Neuronal stem cell (in vitro differentiated cells): Measurements from ENCODE around the gene NRG3.

Source experiments
- DNase-seq: peaks from one replicate; pipeline ENCODE4 v3.0.0-alpha.2; 2013; ENCODE audit warnings: low spot score
- H2AFZ ChIP-seq: one replicate; pipeline ENCODE4 v1.6.1; 2013; ENCODE audit warnings: mild to moderate bottlenecking, low read length, inconsistent platforms
- H2AK5ac ChIP-seq: 2 replicates; pipeline ENCODE4 v1.6.1; 2013; ENCODE audit warnings: low read depth, mild to moderate bottlenecking, inconsistent platforms, low read length, moderate library complexity, mixed read lengths
- H2BK120ac ChIP-seq: 2 replicates; pipeline ENCODE4 v1.6.1; 2013; ENCODE audit warnings: low read depth, mild to moderate bottlenecking, inconsistent platforms, low read length, moderate library complexity, mixed read lengths
- H2BK12ac ChIP-seq: one replicate; pipeline ENCODE4 v1.6.1; 2013; ENCODE audit warnings: low read length, inconsistent platforms
- H2BK15ac ChIP-seq: 2 replicates; pipeline ENCODE4 v1.6.1; 2013; ENCODE audit warnings: mild to moderate bottlenecking, low read length, inconsistent platforms, mixed read lengths
- H2BK5ac ChIP-seq: one replicate; pipeline ENCODE4 v1.6.1; 2013; ENCODE audit warnings: inconsistent platforms, mild to moderate bottlenecking, low read length, moderate library complexity
- H3K14ac ChIP-seq: one replicate; pipeline ENCODE4 v1.6.1; 2013; ENCODE audit warnings: low read length, inconsistent platforms
- H3K18ac ChIP-seq: 2 replicates; pipeline ENCODE4 v1.6.1; 2013; ENCODE audit warnings: low read length, inconsistent platforms
- H3K23ac ChIP-seq: 2 replicates; pipeline ENCODE4 v1.6.1; 2013; ENCODE audit warnings: low read depth, mild to moderate bottlenecking, mixed read lengths, low read length, inconsistent platforms; ENCODE audit not compliant: poor library complexity
- H3K27ac ChIP-seq: replicated peaks from 3 replicates; pipeline ENCODE4 v1.5.1; 2013; ENCODE audit warnings: low read length, inconsistent platforms
- H3K27me3 ChIP-seq, 3 experiments: 2 replicates each; pipeline ENCODE4 v1.6.1; 2013; ENCODE audit warnings: low read length in 3 of 3, mild to moderate bottlenecking in 2 of 3, inconsistent platforms in 1 of 3, low read depth in 1 of 3, mixed read lengths in 1 of 3, moderate library complexity in 1 of 3; ENCODE audit not compliant: control insufficient read depth in 3 of 3, insufficient read depth in 3 of 3
- H3K36me3 ChIP-seq, 2 donors: replicated peaks in 1 of 2; 2 replicates each; pipeline ENCODE4 v1.6.1; 2013; ENCODE audit warnings: low read length in 2 of 2; ENCODE audit not compliant: control insufficient read depth in 2 of 2, insufficient read depth in 2 of 2
- H3K4ac ChIP-seq: 2 replicates; pipeline ENCODE4 v1.6.1; 2013; ENCODE audit warnings: inconsistent platforms, mild to moderate bottlenecking, low read length, moderate library complexity
- H3K4me1 ChIP-seq, 2 donors: 1 replicate in 1 of 2; 2 replicates in 1 of 2; pipeline ENCODE4 v1.6.1; 2013; ENCODE audit warnings: low read length in 2 of 2, low read depth in 1 of 2; ENCODE audit not compliant: control insufficient read depth in 2 of 2, insufficient read depth in 1 of 2
- H3K4me2 ChIP-seq: one replicate; pipeline ENCODE4 v1.6.1; 2013; ENCODE audit warnings: mild to moderate bottlenecking, low read length, inconsistent platforms; ENCODE audit not compliant: insufficient read depth, poor library complexity, severe bottlenecking
- H3K4me3 ChIP-seq, 2 donors: 2 replicates each; pipeline ENCODE4 v1.5.1; 2013; ENCODE audit warnings: low read length in 2 of 2, mild to moderate bottlenecking in 2 of 2, inconsistent platforms in 1 of 2, moderate library complexity in 1 of 2
- H3K79me1 ChIP-seq: one replicate; pipeline ENCODE4 v1.6.1; 2013; ENCODE audit warnings: low read depth, mild to moderate bottlenecking, inconsistent platforms, low read length, moderate library complexity
- H3K9ac ChIP-seq: one replicate; pipeline ENCODE4 v1.6.1; 2013; ENCODE audit warnings: mild to moderate bottlenecking, low read depth, low read length, inconsistent platforms; ENCODE audit not compliant: poor library complexity
- H3K9me3 ChIP-seq, 2 donors: replicated peaks in 1 of 2; 2 replicates each; pipeline versions ENCODE3 to v1.6.1; 2013; ENCODE audit warnings: low read length in 2 of 2, mild to moderate bottlenecking in 2 of 2, inconsistent platforms in 1 of 2, low read depth in 1 of 2, mixed read lengths in 1 of 2, moderate library complexity in 1 of 2; ENCODE audit not compliant: control insufficient read depth in 2 of 2, insufficient read depth in 1 of 2
- H4K8ac ChIP-seq: one replicate; pipeline ENCODE4 v1.6.1; 2013; ENCODE audit warnings: low read depth, mild to moderate bottlenecking, inconsistent platforms, low read length, moderate library complexity
- H4K91ac ChIP-seq: one replicate; pipeline ENCODE4 v1.6.1; 2013; ENCODE audit warnings: low read length, low read depth, mild to moderate bottlenecking, inconsistent platforms; ENCODE audit not compliant: poor library complexity
- WGBS, 2 donors: extraction: QIAGEN DNeasy Blood & Tissue Kit; methylation state at CpG; one replicate each; pipeline ENCODE4 v1.1.7; 2013; ENCODE audit warnings: missing lambda C conversion rate in 2 of 2, mixed read lengths in 1 of 2; ENCODE audit not compliant: insufficient read length in 2 of 2, insufficient replicate concordance in 1 of 2; ENCODE audit errors: extremely low coverage in 2 of 2; 5-methylcytosine and 5-hydroxymethylcytosine counted together

Gene NRG3

GRCh38 chr10:81843042-81843441 is 32.0 kb upstream of the NRG3 start:
- H2BK15ac ChIP-seq: no peak overlapping the region
- H3K27ac ChIP-seq: no peak overlapping the region
- H3K18ac ChIP-seq: no peak overlapping the region
- H4K91ac ChIP-seq: no peak overlapping the region
- no peak overlapping the region for H3K4ac ChIP-seq
- H2AK5ac ChIP-seq: no peak overlapping the region
- H2BK12ac ChIP-seq: no peak overlapping the region
- H3K36me3 ChIP-seq: no peaks in the 10 kb centered on the region
- H3K79me1 ChIP-seq: no peaks in the 10 kb centered on the region
- no peak for DNase-seq
- H4K8ac ChIP-seq: no peak overlapping the region
- no peaks in the 10 kb centered on the region for H3K9me3 ChIP-seq
- no peak overlapping the region for H3K9ac ChIP-seq
- no CpG with 5 or more reads among the region's 2 CpGs for WGBS, 2 donors
- no peak overlapping the region for H2BK120ac ChIP-seq
- H2AFZ ChIP-seq: no peak overlapping the region
- no peaks in the 10 kb centered on the region for H3K27me3 ChIP-seq
- H3K4me2 ChIP-seq: no peak overlapping the region
- peaks cover 0 to 3% of the 10 kb centered on the region in 2 donors for H3K4me1 ChIP-seq
- no peak overlapping the region for H3K23ac ChIP-seq
- H3K4me3 ChIP-seq: no peak overlapping the region
- no peak overlapping the region for H3K14ac ChIP-seq
- no peak overlapping the region for H2BK5ac ChIP-seq

GRCh38 chr10:81847675-81848074 is 27.3 kb upstream of the NRG3 start:
- DNase-seq: no peak
- no peaks in the 10 kb centered on the region for H3K27me3 ChIP-seq
- no peak overlapping the region for H4K8ac ChIP-seq
- no peak overlapping the region for H3K4me3 ChIP-seq
- H3K14ac ChIP-seq: no peak overlapping the region
- H2BK5ac ChIP-seq: no peak overlapping the region
- H3K18ac ChIP-seq: no peak overlapping the region
- H2AFZ ChIP-seq: no peak overlapping the region
- H2AK5ac ChIP-seq: no peak overlapping the region
- H4K91ac ChIP-seq: no peak overlapping the region
- H3K9me3 ChIP-seq: no peaks in the 10 kb centered on the region
- H3K27ac ChIP-seq: no peak overlapping the region
- no peak overlapping the region for H3K9ac ChIP-seq
- H3K23ac ChIP-seq: no peak overlapping the region
- no peak overlapping the region for H3K4ac ChIP-seq
- no peak overlapping the region for H2BK120ac ChIP-seq
- no peak overlapping the region for H2BK15ac ChIP-seq
- WGBS, 2 donors: no CpG with 5 or more reads among the region's 2 CpGs
- H3K4me2 ChIP-seq: no peak overlapping the region
- no peak overlapping the region for H2BK12ac ChIP-seq
- H3K79me1 ChIP-seq: no peaks in the 10 kb centered on the region
- no peaks in the 10 kb centered on the region for H3K36me3 ChIP-seq
- peaks cover 0 to 3% of the 10 kb centered on the region in 2 donors for H3K4me1 ChIP-seq

DNA sequence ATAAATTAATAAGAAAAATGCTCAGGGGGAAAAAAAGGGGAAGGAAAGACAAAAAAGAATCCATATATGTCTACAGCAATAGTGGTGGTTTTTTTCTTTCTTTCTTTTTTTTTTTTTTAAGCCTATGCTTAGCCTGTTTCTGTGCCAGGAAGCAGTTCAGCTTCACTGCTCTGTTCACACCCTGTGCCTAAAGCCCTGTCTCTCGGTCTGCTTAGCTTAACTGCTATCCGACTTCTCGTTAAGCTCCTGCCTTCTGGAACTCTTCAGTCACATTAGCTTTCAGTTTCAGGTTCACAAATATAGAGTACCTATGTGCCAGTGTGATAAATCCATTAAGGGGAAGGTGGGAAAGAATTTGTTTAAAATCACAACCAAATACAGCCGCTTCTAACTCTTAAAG is 26.5 kb upstream of the NRG3 start:
- Histone ChIP-seq H3K18ac (no peak overlapping the region), H3K27ac (no peak overlapping the region)
- no CpG with 5 or more reads among the region's 4 CpGs for WGBS, 2 donors

DNA sequence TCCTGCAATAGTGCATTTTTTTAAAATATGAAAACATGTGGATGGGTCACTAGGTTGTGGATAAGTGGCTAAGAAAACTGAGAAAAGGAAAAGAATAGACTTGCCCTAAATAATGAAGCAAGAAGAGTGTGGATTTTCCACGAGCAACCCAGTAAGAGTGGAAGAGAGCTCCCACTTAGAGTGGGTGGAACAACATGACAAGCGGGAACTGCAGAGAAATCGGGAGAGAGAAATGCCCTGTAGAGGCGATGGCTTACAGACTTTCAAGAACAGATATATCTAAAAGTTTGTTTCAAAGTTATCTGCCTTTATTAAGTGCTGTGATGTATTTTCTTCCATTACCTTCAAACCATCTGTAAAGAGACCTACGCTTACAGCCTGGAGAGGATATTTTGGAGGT is 26.1 kb upstream of the NRG3 start:
- Histone ChIP-seq H3K79me1 (no peaks in the 10 kb centered on the region), H3K18ac (no peak overlapping the region), H2BK15ac (no peak overlapping the region), H3K4me2 (no peak overlapping the region), H3K27ac (no peak overlapping the region), H3K23ac (no peak overlapping the region), H3K9me3 (peaks cover 0 to 1% of the 10 kb centered on the region in 2 donors), H3K27me3 (no peaks in the 10 kb centered on the region), H3K4ac (no peak overlapping the region), H4K8ac (no peak overlapping the region), H2AK5ac (no peak overlapping the region), H3K36me3 (no peaks in the 10 kb centered on the region), H3K9ac (no peak overlapping the region), H3K4me3 (no peak overlapping the region), H3K14ac (no peak overlapping the region), H2AFZ (no peak overlapping the region), H4K91ac (no peak overlapping the region), H2BK5ac (no peak overlapping the region), H3K4me1 (peaks cover 0 to 3% of the 10 kb centered on the region in 2 donors), H2BK12ac (no peak overlapping the region), H2BK120ac (no peak overlapping the region)
- no peak for DNase-seq
- no CpG with 5 or more reads among the region's 5 CpGs for WGBS, 2 donors

More for the DNA sequence above, 26.5 kb upstream of the NRG3 start:
- no peaks in the 10 kb centered on the region for H3K79me1 ChIP-seq
- H2BK15ac ChIP-seq: no peak overlapping the region
- H2AFZ ChIP-seq: no peak overlapping the region
- peaks cover 0 to under 1% of the 10 kb centered on the region in 2 donors for H3K9me3 ChIP-seq
- H3K9ac ChIP-seq: no peak overlapping the region
- H3K14ac ChIP-seq: no peak overlapping the region
- H3K27me3 ChIP-seq: no peaks in the 10 kb centered on the region
- H4K91ac ChIP-seq: no peak overlapping the region
- H4K8ac ChIP-seq: no peak overlapping the region
- H3K4me3 ChIP-seq: no peak overlapping the region
- no peak overlapping the region for H2AK5ac ChIP-seq
- no peak overlapping the region for H3K23ac ChIP-seq
- no peak overlapping the region for H3K4me2 ChIP-seq
- no peak overlapping the region for H2BK120ac ChIP-seq
- peaks cover 0 to 3% of the 10 kb centered on the region in 2 donors for H3K4me1 ChIP-seq
- H3K4ac ChIP-seq: no peak overlapping the region
- H2BK12ac ChIP-seq: no peak overlapping the region
- no peak overlapping the region for H2BK5ac ChIP-seq
- DNase-seq: no peak
- H3K36me3 ChIP-seq: no peaks in the 10 kb centered on the region
